Liver (tissue), 9 donors: ENCODE results near the gene ECPAS. TPM values are rescaled to one million over a fixed set of nuclear protein-coding genes. Genes with fewer than 3 reads are reported as not detected.

Source experiments
- DNase-seq: peaks from one replicate; pipeline ENCODE4 v3.0.0-alpha.2; 2017; ENCODE audit warnings: low spot score
- H3K27ac ChIP-seq, 2 donors: one replicate each; pipeline ENCODE4 v1.7.0; 2013; ENCODE audit warnings: inconsistent platforms in 2 of 2, low read length in 2 of 2, control low read depth in 1 of 2, low read depth in 1 of 2, mild to moderate bottlenecking in 1 of 2
- H3K27me3 ChIP-seq, 4 donors: one replicate each; pipeline versions ENCODE4 v1.6.1 to v1.7.0; 2013; ENCODE audit warnings: low read length in 3 of 4, inconsistent platforms in 1 of 4, mild to moderate bottlenecking in 1 of 4, moderate library complexity in 1 of 4; ENCODE audit not compliant: control insufficient read depth in 4 of 4, insufficient read depth in 4 of 4
- H3K36me3 ChIP-seq, 4 donors: one replicate each; pipeline versions ENCODE4 v1.6.1 to v1.7.0; 2013; ENCODE audit warnings: low read length in 3 of 4, mild to moderate bottlenecking in 3 of 4, low read depth in 1 of 4, moderate library complexity in 1 of 4; ENCODE audit not compliant: control insufficient read depth in 4 of 4, insufficient read depth in 3 of 4
- H3K4me1 ChIP-seq, 4 donors: one replicate each; pipeline versions ENCODE4 v1.6.1 to v1.7.0; 2013; ENCODE audit warnings: low read length in 3 of 4, mild to moderate bottlenecking in 3 of 4, moderate library complexity in 1 of 4; ENCODE audit not compliant: control insufficient read depth in 4 of 4, insufficient read depth in 4 of 4
- H3K4me3 ChIP-seq, 3 donors: one replicate each; pipeline versions ENCODE4 v1.6.1 to v1.7.0; 2013; ENCODE audit warnings: low read length in 3 of 3, control low read depth in 1 of 3, low read depth in 1 of 3, mild to moderate bottlenecking in 1 of 3
- H3K9ac ChIP-seq, 2 donors: one replicate each; pipeline ENCODE4 v1.7.0; 2013; ENCODE audit warnings: low read length in 2 of 2, mild to moderate bottlenecking in 2 of 2, moderate library complexity in 2 of 2, control low read depth in 1 of 2, low read depth in 1 of 2
- H3K9me3 ChIP-seq, 4 donors: one replicate each; pipeline versions ENCODE4 v1.6.1 to v1.7.0; 2013; ENCODE audit warnings: low read length in 3 of 4; ENCODE audit not compliant: control insufficient read depth in 4 of 4
- EGR1 ChIP-seq, 2 donors: IDR thresholded peaks; 2 replicates each; pipeline ENCODE4 v1.6.1; 2016 to 2018; ENCODE audit warnings: antibody characterized with exemption in 2 of 2, low read depth in 2 of 2
- FOXA1 ChIP-seq: IDR thresholded peaks from 2 replicates; pipeline ENCODE4 v1.6.1; 2016; ENCODE audit warnings: antibody characterized with exemption
- FOXA2 ChIP-seq: IDR thresholded peaks from 2 replicates; pipeline ENCODE4 v1.6.1; 2016; ENCODE audit warnings: antibody characterized with exemption
- GABPA ChIP-seq, 2 donors: IDR thresholded peaks in 1 of 2; conservative IDR thresholded peaks in 1 of 2; 2 replicates each; pipeline ENCODE4 v1.6.1; 2016; ENCODE audit warnings: antibody characterized with exemption in 2 of 2, mild to moderate bottlenecking in 1 of 2, moderate library complexity in 1 of 2
- HNF4A ChIP-seq, 2 donors: conservative IDR thresholded peaks; 2 replicates each; pipeline ENCODE4 v1.6.1; 2016; ENCODE audit warnings: antibody characterized with exemption in 2 of 2, mild to moderate bottlenecking in 2 of 2
- HNF4G ChIP-seq: IDR thresholded peaks from 2 replicates; pipeline ENCODE4 v1.6.1; 2016; ENCODE audit warnings: antibody characterized with exemption
- JUND ChIP-seq, 2 donors: IDR thresholded peaks; 2 replicates each; pipeline ENCODE4 v1.6.1; 2016; ENCODE audit warnings: antibody characterized with exemption in 2 of 2
- NR2F2 ChIP-seq: IDR thresholded peaks from 2 replicates; pipeline ENCODE4 v1.6.1; 2016; ENCODE audit warnings: antibody characterized with exemption
- RAD21 ChIP-seq, 2 donors: IDR thresholded peaks; 2 replicates each; pipeline ENCODE4 v1.6.1; 2016; ENCODE audit warnings: antibody characterized with exemption in 2 of 2, mild to moderate bottlenecking in 2 of 2
- RXRA ChIP-seq, 2 donors: IDR thresholded peaks; 2 replicates each; pipeline ENCODE4 v1.6.1; 2017 to 2018; ENCODE audit warnings: antibody characterized with exemption in 2 of 2, mild to moderate bottlenecking in 1 of 2
- SP1 ChIP-seq: IDR thresholded peaks from 2 replicates; pipeline ENCODE4 v1.6.1; 2018; ENCODE audit warnings: antibody characterized with exemption, mild to moderate bottlenecking
- TAF1 ChIP-seq: conservative IDR thresholded peaks from 2 replicates; pipeline ENCODE4 v1.6.1; 2016; ENCODE audit warnings: antibody characterized with exemption, mild to moderate bottlenecking
- YY1 ChIP-seq: IDR thresholded peaks from 2 replicates; pipeline ENCODE4 v1.6.1; 2016; ENCODE audit warnings: antibody characterized with exemption, mild to moderate bottlenecking
- WGBS: extraction: QIAGEN DNeasy Blood & Tissue Kit; methylation state at CpG from one replicate; pipeline ENCODE4 v1.1.7; 2013; 5-methylcytosine and 5-hydroxymethylcytosine counted together
- polyA plus RNA-seq, 2 donors: library from polyadenylated mRNA; stranded (reverse) in 1 of 2; unstranded in 1 of 2; fragments of 200-250 nt in 1 of 2; fragments of >200 nt in 1 of 2; fragmentation: Nextera tagmentation in 1 of 2; extraction: Ambion mirVana in 1 of 2; gene quantifications; one replicate each; pipeline versions ENCODE4 v1.2.1 to v1.2.3, GENCODE V29; 2013 to 2015
- total RNA-seq, 2 donors: library from RNA; depleted of rRNA; stranded (reverse); fragments of >200 nt; gene quantifications; one replicate each; pipeline ENCODE4 v1.2.3, GENCODE V29; 2014
- TF ChIP-seq, protein P1 (sequence below): IDR thresholded peaks from 2 replicates; pipeline ENCODE4 v1.6.1; 2016; ENCODE audit warnings: antibody characterized with exemption
- TF ChIP-seq, protein P2 (sequence below): fragments of 150-350 bp; IDR thresholded peaks from 2 replicates; pipeline ENCODE4 v1.5.1; 2017; ENCODE audit warnings: improper control_type of control experiment, low read depth, low read length; ENCODE audit not compliant: missing input control
- TF ChIP-seq, protein P3 (sequence below): IDR thresholded peaks from 2 replicates; pipeline ENCODE4 v1.6.1; 2016; ENCODE audit warnings: antibody characterized with exemption
- TF ChIP-seq, protein P4 (sequence below): IDR thresholded peaks from 2 replicates; pipeline ENCODE4 v1.6.1; 2016; ENCODE audit warnings: antibody characterized with exemption, mild to moderate bottlenecking
- TF ChIP-seq, protein P5 (sequence below): IDR thresholded peaks from 2 replicates; pipeline ENCODE4 v1.6.1; 2016; ENCODE audit warnings: antibody characterized with exemption
- donor health status: healthy.
- donor health status: healthy.
- donor health status: healthy.
- donor health status: healthy.
- donor health status: healthy.

The ECPAS gene
- total and polyA plus RNA-seq, 4 donors: 14.7 to 60.8 (median 26.3) TPM

DNA sequence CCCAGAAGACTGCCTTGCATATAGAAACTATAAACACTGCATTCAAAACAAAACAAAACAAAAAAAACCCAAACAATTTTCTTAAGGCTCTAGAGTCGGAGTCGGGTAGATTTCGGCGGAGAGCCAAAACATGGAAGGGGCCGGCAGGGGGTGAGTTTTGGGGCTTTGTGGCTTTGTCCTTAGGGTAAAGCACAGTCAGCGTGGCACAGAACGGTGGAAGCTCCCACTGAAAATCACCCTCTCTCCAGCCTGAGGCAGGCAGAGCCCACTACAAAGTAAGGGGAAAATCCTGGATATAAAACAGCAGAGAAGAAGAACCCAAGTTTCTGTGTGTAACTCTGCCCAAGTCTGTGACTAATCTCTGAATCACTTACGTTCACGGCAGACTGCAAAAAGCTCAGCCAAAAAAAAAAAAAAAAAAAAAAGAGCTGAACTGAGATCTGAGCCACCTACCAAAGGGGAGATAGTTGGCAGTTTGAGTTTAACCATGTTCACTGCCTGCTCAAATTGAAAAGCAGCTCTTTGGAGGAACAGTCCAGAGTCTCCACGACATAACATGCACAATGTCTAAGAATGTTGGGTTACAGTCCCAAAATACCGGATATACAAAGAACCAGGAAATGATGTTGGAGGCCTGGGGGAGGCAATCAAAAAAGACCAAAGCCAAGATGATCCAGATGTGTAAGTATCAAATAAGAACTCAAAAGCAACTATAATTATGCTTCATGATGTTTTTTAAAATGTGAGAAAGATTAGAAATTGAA, 127.5 kb downstream of the ECPAS start (continued):
- TF ChIP-seq HNF4A (conservative IDR thresholded peaks at IDR 0.05): no peak
- TF ChIP-seq FOXA2: no peak

DNA sequence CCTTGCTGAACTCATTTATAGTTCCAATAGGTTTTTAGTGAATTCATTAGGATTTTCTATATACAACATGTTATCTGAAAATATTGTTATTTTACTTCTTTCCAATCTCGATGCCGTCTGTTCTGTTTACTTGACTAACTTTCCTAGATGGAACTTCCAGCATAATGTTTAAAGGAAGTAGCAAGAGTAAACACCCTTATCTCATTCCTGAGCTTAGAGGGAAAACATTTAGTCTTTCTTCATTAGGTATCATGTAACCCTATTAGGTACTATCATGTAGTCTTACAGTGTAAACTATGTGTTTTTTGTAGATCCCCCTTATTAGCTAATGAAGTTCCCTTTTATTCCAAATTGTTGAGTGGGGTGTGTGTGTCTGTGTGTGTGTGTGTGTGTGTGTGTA, 131.6 kb downstream of the ECPAS start:
- Histone ChIP-seq H3K4me3 (no peak overlapping the region), H3K9me3 (no peaks in the 10 kb centered on the region), H3K36me3 (no peaks in the 10 kb centered on the region), H3K4me1 (peaks cover 0 to 12% (median 10%) of the 10 kb centered on the region in 4 donors), H3K27me3 (no peaks in the 10 kb centered on the region), H3K9ac (no peak overlapping the region), H3K27ac (no peak overlapping the region)
- DNase-seq: no peak
- TF ChIP-seq, protein P1, sequence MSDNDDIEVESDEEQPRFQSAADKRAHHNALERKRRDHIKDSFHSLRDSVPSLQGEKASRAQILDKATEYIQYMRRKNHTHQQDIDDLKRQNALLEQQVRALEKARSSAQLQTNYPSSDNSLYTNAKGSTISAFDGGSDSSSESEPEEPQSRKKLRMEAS: no peak
- TF ChIP-seq SP1 (no peak), RXRA (IDR thresholded peaks at IDR 0.05) (peak in 1 of 2 donors; percentile 22), GABPA (IDR thresholded peaks at IDR 0.05 in 1 of 2, conservative IDR thresholded peaks at IDR 0.05 in 1 of 2) (no peak), NR2F2 (no peak), TAF1 (no peak), EGR1 (IDR thresholded peaks at IDR 0.05; ENCODE audit: low read depth in 2 of 2) (no peak), YY1 (no peak), FOXA2 (peak; percentile 81), JUND (IDR thresholded peaks at IDR 0.05) (peak; percentile 17 to 48), HNF4G (peak; percentile 18), FOXA1 (peak; percentile 74), HNF4A (conservative IDR thresholded peaks at IDR 0.05) (peak; percentile 29 to 30), RAD21 (IDR thresholded peaks at IDR 0.05) (peak in 1 of 2 donors; percentile 12)
- TF ChIP-seq, protein P2, sequence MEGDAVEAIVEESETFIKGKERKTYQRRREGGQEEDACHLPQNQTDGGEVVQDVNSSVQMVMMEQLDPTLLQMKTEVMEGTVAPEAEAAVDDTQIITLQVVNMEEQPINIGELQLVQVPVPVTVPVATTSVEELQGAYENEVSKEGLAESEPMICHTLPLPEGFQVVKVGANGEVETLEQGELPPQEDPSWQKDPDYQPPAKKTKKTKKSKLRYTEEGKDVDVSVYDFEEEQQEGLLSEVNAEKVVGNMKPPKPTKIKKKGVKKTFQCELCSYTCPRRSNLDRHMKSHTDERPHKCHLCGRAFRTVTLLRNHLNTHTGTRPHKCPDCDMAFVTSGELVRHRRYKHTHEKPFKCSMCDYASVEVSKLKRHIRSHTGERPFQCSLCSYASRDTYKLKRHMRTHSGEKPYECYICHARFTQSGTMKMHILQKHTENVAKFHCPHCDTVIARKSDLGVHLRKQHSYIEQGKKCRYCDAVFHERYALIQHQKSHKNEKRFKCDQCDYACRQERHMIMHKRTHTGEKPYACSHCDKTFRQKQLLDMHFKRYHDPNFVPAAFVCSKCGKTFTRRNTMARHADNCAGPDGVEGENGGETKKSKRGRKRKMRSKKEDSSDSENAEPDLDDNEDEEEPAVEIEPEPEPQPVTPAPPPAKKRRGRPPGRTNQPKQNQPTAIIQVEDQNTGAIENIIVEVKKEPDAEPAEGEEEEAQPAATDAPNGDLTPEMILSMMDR: no peak
- TF ChIP-seq, protein P3, sequence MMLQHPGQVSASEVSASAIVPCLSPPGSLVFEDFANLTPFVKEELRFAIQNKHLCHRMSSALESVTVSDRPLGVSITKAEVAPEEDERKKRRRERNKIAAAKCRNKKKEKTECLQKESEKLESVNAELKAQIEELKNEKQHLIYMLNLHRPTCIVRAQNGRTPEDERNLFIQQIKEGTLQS: no peak
- TF ChIP-seq, protein P4, sequence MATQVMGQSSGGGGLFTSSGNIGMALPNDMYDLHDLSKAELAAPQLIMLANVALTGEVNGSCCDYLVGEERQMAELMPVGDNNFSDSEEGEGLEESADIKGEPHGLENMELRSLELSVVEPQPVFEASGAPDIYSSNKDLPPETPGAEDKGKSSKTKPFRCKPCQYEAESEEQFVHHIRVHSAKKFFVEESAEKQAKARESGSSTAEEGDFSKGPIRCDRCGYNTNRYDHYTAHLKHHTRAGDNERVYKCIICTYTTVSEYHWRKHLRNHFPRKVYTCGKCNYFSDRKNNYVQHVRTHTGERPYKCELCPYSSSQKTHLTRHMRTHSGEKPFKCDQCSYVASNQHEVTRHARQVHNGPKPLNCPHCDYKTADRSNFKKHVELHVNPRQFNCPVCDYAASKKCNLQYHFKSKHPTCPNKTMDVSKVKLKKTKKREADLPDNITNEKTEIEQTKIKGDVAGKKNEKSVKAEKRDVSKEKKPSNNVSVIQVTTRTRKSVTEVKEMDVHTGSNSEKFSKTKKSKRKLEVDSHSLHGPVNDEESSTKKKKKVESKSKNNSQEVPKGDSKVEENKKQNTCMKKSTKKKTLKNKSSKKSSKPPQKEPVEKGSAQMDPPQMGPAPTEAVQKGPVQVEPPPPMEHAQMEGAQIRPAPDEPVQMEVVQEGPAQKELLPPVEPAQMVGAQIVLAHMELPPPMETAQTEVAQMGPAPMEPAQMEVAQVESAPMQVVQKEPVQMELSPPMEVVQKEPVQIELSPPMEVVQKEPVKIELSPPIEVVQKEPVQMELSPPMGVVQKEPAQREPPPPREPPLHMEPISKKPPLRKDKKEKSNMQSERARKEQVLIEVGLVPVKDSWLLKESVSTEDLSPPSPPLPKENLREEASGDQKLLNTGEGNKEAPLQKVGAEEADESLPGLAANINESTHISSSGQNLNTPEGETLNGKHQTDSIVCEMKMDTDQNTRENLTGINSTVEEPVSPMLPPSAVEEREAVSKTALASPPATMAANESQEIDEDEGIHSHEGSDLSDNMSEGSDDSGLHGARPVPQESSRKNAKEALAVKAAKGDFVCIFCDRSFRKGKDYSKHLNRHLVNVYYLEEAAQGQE: no peak
- TF ChIP-seq, protein P5, sequence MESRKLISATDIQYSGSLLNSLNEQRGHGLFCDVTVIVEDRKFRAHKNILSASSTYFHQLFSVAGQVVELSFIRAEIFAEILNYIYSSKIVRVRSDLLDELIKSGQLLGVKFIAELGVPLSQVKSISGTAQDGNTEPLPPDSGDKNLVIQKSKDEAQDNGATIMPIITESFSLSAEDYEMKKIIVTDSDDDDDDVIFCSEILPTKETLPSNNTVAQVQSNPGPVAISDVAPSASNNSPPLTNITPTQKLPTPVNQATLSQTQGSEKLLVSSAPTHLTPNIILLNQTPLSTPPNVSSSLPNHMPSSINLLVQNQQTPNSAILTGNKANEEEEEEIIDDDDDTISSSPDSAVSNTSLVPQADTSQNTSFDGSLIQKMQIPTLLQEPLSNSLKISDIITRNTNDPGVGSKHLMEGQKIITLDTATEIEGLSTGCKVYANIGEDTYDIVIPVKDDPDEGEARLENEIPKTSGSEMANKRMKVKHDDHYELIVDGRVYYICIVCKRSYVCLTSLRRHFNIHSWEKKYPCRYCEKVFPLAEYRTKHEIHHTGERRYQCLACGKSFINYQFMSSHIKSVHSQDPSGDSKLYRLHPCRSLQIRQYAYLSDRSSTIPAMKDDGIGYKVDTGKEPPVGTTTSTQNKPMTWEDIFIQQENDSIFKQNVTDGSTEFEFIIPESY: no peak
- 20% methylated on average over 2 of the region's 2 CpGs for WGBS
